ENCODE measurements around the gene SDR39U1. TPM values are rescaled to one million over a fixed set of nuclear protein-coding genes. Genes with fewer than 3 reads are reported as not detected.

Gene SDR39U1
- total RNA-seq (2021) = 55.0 to 59.2 TPM (median 56.7 TPM) in 3 replicates
- percentile 87 among the genes with signal in this experiment for Bru-seq, nascent RNA
- long read RNA-seq, experiment 1, transcript SDR39U1-201 (6 exons, 1,233 nt) = major isoform, 45 of 135 reads
- long read RNA-seq, experiment 1, transcript SDR39U1-203 (5 exons, 1,507 nt) = minor isoform, 13 of 135 reads
- long read RNA-seq, experiment 1, transcript SDR39U1-212 (5 exons, 976 nt) = minor isoform, 5 of 135 reads
- long read RNA-seq, experiment 1, transcript SDR39U1-209 (4 exons, 1,203 nt) = minor isoform, 15 of 135 reads
- long read RNA-seq, experiment 1, partial matches to known transcripts = 11 of 135 reads
- long read RNA-seq, experiment 1, other reads (novel, unspliced or antisense) = 35 of 135 reads
- long read RNA-seq, experiment 2, transcript SDR39U1-201 (6 exons, 1,233 nt) = minor isoform, 6 of 63 reads
- long read RNA-seq, experiment 2, transcript SDR39U1-209 (4 exons, 1,203 nt) = minor isoform, 6 of 63 reads
- long read RNA-seq, experiment 2, transcript SDR39U1-203 (5 exons, 1,507 nt) = major isoform, 26 of 63 reads
- long read RNA-seq, experiment 2, partial matches to known transcripts = 7 of 63 reads
- long read RNA-seq, experiment 2, other reads (novel, unspliced or antisense) = 13 of 63 reads
- long read RNA-seq, experiment 3, transcript SDR39U1-201 (6 exons, 1,233 nt) = major isoform, 140 of 366 reads
- long read RNA-seq, experiment 3, transcript SDR39U1-209 (4 exons, 1,203 nt) = minor isoform, 13 of 366 reads
- long read RNA-seq, experiment 3, transcript SDR39U1-212 (5 exons, 976 nt) = minor isoform, 20 of 366 reads
- long read RNA-seq, experiment 3, transcript SDR39U1-203 (5 exons, 1,507 nt) = minor isoform, 22 of 366 reads
- long read RNA-seq, experiment 3, partial matches to known transcripts = 28 of 366 reads
- long read RNA-seq, experiment 3, other reads (novel, unspliced or antisense) = 125 of 366 reads

DNA sequence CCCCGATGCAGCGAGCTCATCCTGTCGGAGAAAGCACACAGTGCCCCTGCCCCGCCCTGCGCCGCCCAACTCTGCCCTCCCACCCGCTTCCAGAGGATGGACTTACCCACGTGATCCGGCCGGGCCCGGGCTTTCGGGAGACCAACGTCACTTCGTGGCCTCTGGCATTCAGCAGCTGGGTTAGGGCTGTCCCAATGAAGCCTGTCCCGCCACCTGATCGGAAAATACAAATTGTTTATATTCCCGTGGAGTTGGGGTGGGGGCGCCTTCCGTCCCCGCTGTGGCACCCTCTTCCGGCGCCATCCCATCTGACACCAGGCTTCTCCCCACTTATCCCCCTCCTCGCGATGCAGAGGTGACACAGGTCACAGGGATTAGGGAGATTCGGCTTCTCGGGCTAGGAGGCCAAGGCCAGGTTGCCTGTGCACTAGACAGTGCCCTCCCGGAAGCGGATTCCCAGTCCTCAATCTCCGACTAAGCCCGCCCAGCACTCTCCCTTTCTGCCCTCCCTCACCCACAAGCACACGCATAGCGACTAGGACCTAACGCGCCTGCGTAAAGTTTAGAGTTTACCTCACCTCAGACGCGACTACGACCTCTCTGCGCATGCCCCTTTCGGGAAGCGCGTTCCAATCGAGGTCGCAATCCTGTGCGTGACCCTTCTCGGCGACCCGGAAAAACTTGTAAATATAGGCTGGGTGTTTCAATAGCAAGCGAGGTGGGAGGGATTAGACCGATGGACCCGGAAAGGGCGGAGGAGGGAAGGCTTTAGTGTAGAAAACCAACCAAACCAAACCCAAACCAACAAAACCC, at the start of gene SDR39U1:
SDR39U1 (minus strand) TSS at position 537 of the 813 bp plus-strand sequence; CDS start at position 530, 7 bp downstream.
- DNase-seq (ENCODE audit: low spot score) (peak; percentile 93), ATAC-seq (peak; percentile 92)
- Mint-ChIP-seq H3K36me3 (peaks cover 26% of the 10 kb centered on the region), H3K4me1 (peaks cover 10% of the 10 kb centered on the region), H3K4me3 (peak within 1 kb of the TSS; percentile 88), H3K27me3 (ENCODE audit: low read depth) (no peaks in the 10 kb centered on the region), H3K27ac (peak within 1 kb of the TSS; percentile 99), H3K9me3 (peaks cover 3% of the 10 kb centered on the region; the same call in 1 of the 2 replicates)
- ChIA-PET POLR2A (interaction anchor here (0.6 to 1.6 kb wide), 6 partner anchors 11 to 110 kb away, joined by 3 to 15 read pairs (median 3); partner anchors contain the start of gene NYNRIN), CTCF (interaction anchor here (0.7 to 3.6 kb wide), 14 partner anchors 11 to 227 kb away, joined by 3 to 60 read pairs (median 6); partner anchors contain the start of genes CBLN3, CIDEB, KHNYN and LTB4R)
- no peak for TF ChIP-seq OVOL2 (CRISPR knock-in tag; IDR thresholded peaks at IDR 0.05; ENCODE audit: borderline replicate concordance)
- no peak for TF ChIP-seq NR1H2 (CRISPR knock-in tag; IDR thresholded peaks at IDR 0.05)
- no peak for TF ChIP-seq CREM (CRISPR knock-in tag; IDR thresholded peaks at IDR 0.05)
- peak; percentile 91 for TF ChIP-seq USF1 (CRISPR knock-in tag; IDR thresholded peaks at IDR 0.05)
- TF ChIP-seq ATF1 (CRISPR knock-in tag; IDR thresholded peaks at IDR 0.05) = no peak
- TF ChIP-seq, protein P1, sequence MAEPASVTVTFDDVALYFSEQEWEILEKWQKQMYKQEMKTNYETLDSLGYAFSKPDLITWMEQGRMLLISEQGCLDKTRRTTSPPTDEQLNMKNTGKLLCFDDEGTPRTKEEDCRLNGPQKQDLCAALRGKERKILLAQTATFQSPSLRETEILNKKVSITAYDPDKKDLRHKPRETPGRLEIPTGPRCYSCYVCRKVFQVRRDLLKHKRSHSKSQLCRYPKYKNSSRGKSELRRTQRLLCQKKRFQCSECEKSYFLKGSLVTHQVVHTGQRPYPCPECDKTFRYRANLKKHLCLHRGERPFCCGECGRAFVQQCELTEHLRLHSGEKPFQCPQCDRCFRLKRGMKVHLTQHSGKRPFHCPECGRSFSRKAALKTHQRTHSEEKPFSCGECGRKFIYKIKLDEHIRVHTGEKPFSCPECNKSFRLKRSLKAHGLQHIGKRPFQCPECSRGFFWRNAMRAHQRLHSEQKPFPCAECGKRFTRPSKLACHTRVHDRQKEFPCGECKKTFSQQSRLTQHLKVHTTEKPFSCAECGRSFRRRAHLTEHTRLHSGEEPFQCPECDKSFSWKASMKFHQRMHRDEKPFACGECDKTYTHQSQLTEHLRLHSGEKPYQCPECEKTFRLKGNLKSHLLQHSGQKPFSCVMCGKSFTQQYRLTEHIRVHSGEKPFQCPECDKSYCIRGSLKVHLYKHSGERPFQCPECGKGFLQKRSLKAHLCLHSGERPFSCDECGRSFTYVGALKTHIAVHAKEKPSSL (CRISPR knock-in tag; conservative IDR thresholded peaks at IDR 0.05) = no peak
- no peak for TF ChIP-seq NFE2L1 (CRISPR knock-in tag; IDR thresholded peaks at IDR 0.05)
- TF ChIP-seq EMX1 (CRISPR knock-in tag; IDR thresholded peaks at IDR 0.05) = no peak
- no peak for TF ChIP-seq RORB (CRISPR knock-in tag; IDR thresholded peaks at IDR 0.05)
- TF ChIP-seq ERG (CRISPR knock-in tag; IDR thresholded peaks at IDR 0.05) = no peak
- peak; percentile 97 for TF ChIP-seq NR2C2 (CRISPR knock-in tag; IDR thresholded peaks at IDR 0.05)
- TF ChIP-seq ESRRA (CRISPR knock-in tag; IDR thresholded peaks at IDR 0.05; ENCODE audit: borderline replicate concordance) = no peak
- TF ChIP-seq, protein P2, sequence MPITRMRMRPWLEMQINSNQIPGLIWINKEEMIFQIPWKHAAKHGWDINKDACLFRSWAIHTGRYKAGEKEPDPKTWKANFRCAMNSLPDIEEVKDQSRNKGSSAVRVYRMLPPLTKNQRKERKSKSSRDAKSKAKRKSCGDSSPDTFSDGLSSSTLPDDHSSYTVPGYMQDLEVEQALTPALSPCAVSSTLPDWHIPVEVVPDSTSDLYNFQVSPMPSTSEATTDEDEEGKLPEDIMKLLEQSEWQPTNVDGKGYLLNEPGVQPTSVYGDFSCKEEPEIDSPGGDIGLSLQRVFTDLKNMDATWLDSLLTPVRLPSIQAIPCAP (CRISPR knock-in tag; IDR thresholded peaks at IDR 0.05) = 0 out of 2 replicates have a peak, but pooled peaks have one; percentile 14
- no peak for TF ChIP-seq ZNF532 (CRISPR knock-in tag; IDR thresholded peaks at IDR 0.05; ENCODE audit: borderline replicate concordance)
- 0 out of 2 replicates have a peak, but pooled peaks have one; percentile 26 for TF ChIP-seq FOXP1 (CRISPR knock-in tag; IDR thresholded peaks at IDR 0.05; ENCODE audit: borderline replicate concordance)
- no peak for TF ChIP-seq ZMAT4 (CRISPR knock-in tag; IDR thresholded peaks at IDR 0.05)
- TF ChIP-seq, protein P3, sequence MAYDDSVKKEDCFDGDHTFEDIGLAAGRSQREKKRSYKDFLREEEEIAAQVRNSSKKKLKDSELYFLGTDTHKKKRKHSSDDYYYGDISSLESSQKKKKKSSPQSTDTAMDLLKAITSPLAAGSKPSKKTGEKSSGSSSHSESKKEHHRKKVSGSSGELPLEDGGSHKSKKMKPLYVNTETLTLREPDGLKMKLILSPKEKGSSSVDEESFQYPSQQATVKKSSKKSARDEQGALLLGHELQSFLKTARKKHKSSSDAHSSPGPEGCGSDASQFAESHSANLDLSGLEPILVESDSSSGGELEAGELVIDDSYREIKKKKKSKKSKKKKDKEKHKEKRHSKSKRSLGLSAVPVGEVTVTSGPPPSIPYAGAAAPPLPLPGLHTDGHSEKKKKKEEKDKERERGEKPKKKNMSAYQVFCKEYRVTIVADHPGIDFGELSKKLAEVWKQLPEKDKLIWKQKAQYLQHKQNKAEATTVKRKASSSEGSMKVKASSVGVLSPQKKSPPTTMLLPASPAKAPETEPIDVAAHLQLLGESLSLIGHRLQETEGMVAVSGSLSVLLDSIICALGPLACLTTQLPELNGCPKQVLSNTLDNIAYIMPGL (CRISPR knock-in tag; IDR thresholded peaks at IDR 0.05) = no peak
- TF ChIP-seq RELA (CRISPR knock-in tag; IDR thresholded peaks at IDR 0.05; ENCODE audit: borderline replicate concordance) = no peak
- TF ChIP-seq USF2 (CRISPR knock-in tag; IDR thresholded peaks at IDR 0.05) = peak; percentile 93

Data from WTC11 (cell line).